Liver (tissue), 9 donors: Measurements from ENCODE around the gene OR2A5. TPM values are rescaled to one million over a fixed set of nuclear protein-coding genes. Genes with fewer than 3 reads are reported as not detected.

Experiments
- DNase-seq: peaks from one replicate; pipeline ENCODE4 v3.0.0-alpha.2; 2017; ENCODE audit warnings: low spot score
- H3K27ac ChIP-seq, 2 donors: one replicate each; pipeline ENCODE4 v1.7.0; 2013; ENCODE audit warnings: inconsistent platforms in 2 of 2, low read length in 2 of 2, control low read depth in 1 of 2, low read depth in 1 of 2, mild to moderate bottlenecking in 1 of 2
- H3K27me3 ChIP-seq, 4 donors: one replicate each; pipeline versions ENCODE4 v1.6.1 to v1.7.0; 2013; ENCODE audit warnings: low read length in 3 of 4, inconsistent platforms in 1 of 4, mild to moderate bottlenecking in 1 of 4, moderate library complexity in 1 of 4; ENCODE audit not compliant: control insufficient read depth in 4 of 4, insufficient read depth in 4 of 4
- H3K36me3 ChIP-seq, 4 donors: one replicate each; pipeline versions ENCODE4 v1.6.1 to v1.7.0; 2013; ENCODE audit warnings: low read length in 3 of 4, mild to moderate bottlenecking in 3 of 4, low read depth in 1 of 4, moderate library complexity in 1 of 4; ENCODE audit not compliant: control insufficient read depth in 4 of 4, insufficient read depth in 3 of 4
- H3K4me1 ChIP-seq, 4 donors: one replicate each; pipeline versions ENCODE4 v1.6.1 to v1.7.0; 2013; ENCODE audit warnings: low read length in 3 of 4, mild to moderate bottlenecking in 3 of 4, moderate library complexity in 1 of 4; ENCODE audit not compliant: control insufficient read depth in 4 of 4, insufficient read depth in 4 of 4
- H3K4me3 ChIP-seq, 3 donors: one replicate each; pipeline versions ENCODE4 v1.6.1 to v1.7.0; 2013; ENCODE audit warnings: low read length in 3 of 3, control low read depth in 1 of 3, low read depth in 1 of 3, mild to moderate bottlenecking in 1 of 3
- H3K9ac ChIP-seq, 2 donors: one replicate each; pipeline ENCODE4 v1.7.0; 2013; ENCODE audit warnings: low read length in 2 of 2, mild to moderate bottlenecking in 2 of 2, moderate library complexity in 2 of 2, control low read depth in 1 of 2, low read depth in 1 of 2
- H3K9me3 ChIP-seq, 4 donors: one replicate each; pipeline versions ENCODE4 v1.6.1 to v1.7.0; 2013; ENCODE audit warnings: low read length in 3 of 4; ENCODE audit not compliant: control insufficient read depth in 4 of 4
- ATF3 ChIP-seq: IDR thresholded peaks from 2 replicates; pipeline ENCODE4 v1.6.1; 2016; ENCODE audit warnings: antibody characterized with exemption
- CTCF ChIP-seq: fragments of 150-350 bp; IDR thresholded peaks from 2 replicates; pipeline ENCODE4 v1.5.1; 2017; ENCODE audit warnings: improper control_type of control experiment, low read depth, low read length; ENCODE audit not compliant: missing input control
- EGR1 ChIP-seq, 2 donors: IDR thresholded peaks; 2 replicates each; pipeline ENCODE4 v1.6.1; 2016 to 2018; ENCODE audit warnings: antibody characterized with exemption in 2 of 2, low read depth in 2 of 2
- FOXA1 ChIP-seq: IDR thresholded peaks from 2 replicates; pipeline ENCODE4 v1.6.1; 2016; ENCODE audit warnings: antibody characterized with exemption
- FOXA2 ChIP-seq: IDR thresholded peaks from 2 replicates; pipeline ENCODE4 v1.6.1; 2016; ENCODE audit warnings: antibody characterized with exemption
- GABPA ChIP-seq, 2 donors: IDR thresholded peaks in 1 of 2; conservative IDR thresholded peaks in 1 of 2; 2 replicates each; pipeline ENCODE4 v1.6.1; 2016; ENCODE audit warnings: antibody characterized with exemption in 2 of 2, mild to moderate bottlenecking in 1 of 2, moderate library complexity in 1 of 2
- HNF4A ChIP-seq, 2 donors: conservative IDR thresholded peaks; 2 replicates each; pipeline ENCODE4 v1.6.1; 2016; ENCODE audit warnings: antibody characterized with exemption in 2 of 2, mild to moderate bottlenecking in 2 of 2
- HNF4G ChIP-seq: IDR thresholded peaks from 2 replicates; pipeline ENCODE4 v1.6.1; 2016; ENCODE audit warnings: antibody characterized with exemption
- JUND ChIP-seq, 2 donors: IDR thresholded peaks; 2 replicates each; pipeline ENCODE4 v1.6.1; 2016; ENCODE audit warnings: antibody characterized with exemption in 2 of 2
- NR2F2 ChIP-seq: IDR thresholded peaks from 2 replicates; pipeline ENCODE4 v1.6.1; 2016; ENCODE audit warnings: antibody characterized with exemption
- RAD21 ChIP-seq, 2 donors: IDR thresholded peaks; 2 replicates each; pipeline ENCODE4 v1.6.1; 2016; ENCODE audit warnings: antibody characterized with exemption in 2 of 2, mild to moderate bottlenecking in 2 of 2
- REST ChIP-seq: IDR thresholded peaks from 2 replicates; pipeline ENCODE4 v1.6.1; 2016; ENCODE audit warnings: antibody characterized with exemption, mild to moderate bottlenecking
- RXRA ChIP-seq, 2 donors: IDR thresholded peaks; 2 replicates each; pipeline ENCODE4 v1.6.1; 2017 to 2018; ENCODE audit warnings: antibody characterized with exemption in 2 of 2, mild to moderate bottlenecking in 1 of 2
- SP1 ChIP-seq: IDR thresholded peaks from 2 replicates; pipeline ENCODE4 v1.6.1; 2018; ENCODE audit warnings: antibody characterized with exemption, mild to moderate bottlenecking
- TAF1 ChIP-seq: conservative IDR thresholded peaks from 2 replicates; pipeline ENCODE4 v1.6.1; 2016; ENCODE audit warnings: antibody characterized with exemption, mild to moderate bottlenecking
- YY1 ChIP-seq: IDR thresholded peaks from 2 replicates; pipeline ENCODE4 v1.6.1; 2016; ENCODE audit warnings: antibody characterized with exemption, mild to moderate bottlenecking
- polyA plus RNA-seq, 2 donors: library from polyadenylated mRNA; stranded (reverse) in 1 of 2; unstranded in 1 of 2; fragments of 200-250 nt in 1 of 2; fragments of >200 nt in 1 of 2; fragmentation: Nextera tagmentation in 1 of 2; extraction: Ambion mirVana in 1 of 2; gene quantifications; one replicate each; pipeline versions ENCODE4 v1.2.1 to v1.2.3, GENCODE V29; 2013 to 2015
- total RNA-seq, 2 donors: library from RNA; depleted of rRNA; stranded (reverse); fragments of >200 nt; gene quantifications; one replicate each; pipeline ENCODE4 v1.2.3, GENCODE V29; 2014
- TF ChIP-seq, protein P1 (sequence below): IDR thresholded peaks from 2 replicates; pipeline ENCODE4 v1.6.1; 2016; ENCODE audit warnings: antibody characterized with exemption
- TF ChIP-seq, protein P2 (sequence below): IDR thresholded peaks from 2 replicates; pipeline ENCODE4 v1.6.1; 2016; ENCODE audit warnings: antibody characterized with exemption
- donor health status: healthy.
- donor health status: healthy.
- donor health status: healthy.
- donor health status: healthy.
- donor health status: healthy.

Gene OR2A5
- total and polyA plus RNA-seq, 4 donors, result 0.28 TPM; not detected in 3

DNA sequence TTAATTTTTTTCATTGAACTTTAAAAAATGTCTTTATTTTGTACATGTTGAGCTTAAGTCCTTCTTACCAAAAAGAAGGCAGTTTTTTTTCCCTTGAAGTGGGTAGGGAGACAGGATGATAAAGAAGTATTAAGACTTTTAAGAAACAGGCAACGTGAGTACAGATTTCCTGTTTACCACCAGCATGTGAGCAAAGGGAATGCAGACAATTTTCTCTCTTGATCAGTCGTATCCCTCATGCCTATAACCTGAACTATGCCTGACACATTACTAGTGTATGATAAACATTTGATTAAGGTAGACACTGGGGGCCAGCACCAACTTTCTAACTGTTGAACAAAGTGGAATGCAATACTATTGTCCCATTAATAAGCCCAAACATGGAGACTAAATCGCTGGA lies 51.9 kb downstream of the OR2A5 start (continued):
- no peak for TF ChIP-seq CTCF

DNA sequence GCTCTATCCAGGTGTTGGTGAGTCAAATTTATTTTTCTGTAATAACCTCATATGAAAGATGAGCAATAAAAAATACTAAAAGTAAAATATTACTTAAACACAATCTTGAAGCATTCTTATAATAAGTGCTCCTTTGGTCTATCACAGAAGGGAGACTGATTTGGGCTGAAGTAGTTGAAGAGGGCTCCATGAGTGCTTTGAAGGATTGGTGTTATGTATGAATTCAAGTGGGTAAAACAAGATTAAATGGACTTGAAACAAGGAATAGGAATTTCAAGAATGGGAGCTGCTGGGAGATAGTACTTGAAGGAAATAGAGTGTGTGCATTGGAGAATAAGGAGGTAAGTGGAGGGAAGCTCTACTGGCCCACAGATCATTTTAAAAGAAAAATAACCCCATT lies 53.3 kb downstream of the OR2A5 start:
- Histone ChIP-seq H3K36me3 (no peaks in the 10 kb centered on the region), H3K4me3 (no peak overlapping the region), H3K9me3 (no peaks in the 10 kb centered on the region), H3K27me3 (no peaks in the 10 kb centered on the region), H3K4me1 (no peaks in the 10 kb centered on the region), H3K27ac (no peak overlapping the region), H3K9ac (no peak overlapping the region)
- DNase-seq, result no peak
- TF ChIP-seq YY1, result no peak
- TF ChIP-seq HNF4A (conservative IDR thresholded peaks at IDR 0.05), result no peak
- no peak for TF ChIP-seq SP1
- TF ChIP-seq RXRA (IDR thresholded peaks at IDR 0.05), result no peak
- TF ChIP-seq JUND (IDR thresholded peaks at IDR 0.05), result no peak
- no peak for TF ChIP-seq ATF3
- no peak for TF ChIP-seq CTCF
- TF ChIP-seq, protein P1, sequence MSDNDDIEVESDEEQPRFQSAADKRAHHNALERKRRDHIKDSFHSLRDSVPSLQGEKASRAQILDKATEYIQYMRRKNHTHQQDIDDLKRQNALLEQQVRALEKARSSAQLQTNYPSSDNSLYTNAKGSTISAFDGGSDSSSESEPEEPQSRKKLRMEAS, result no peak
- no peak for TF ChIP-seq TAF1
- TF ChIP-seq HNF4G, result no peak
- TF ChIP-seq GABPA (IDR thresholded peaks at IDR 0.05 in 1 of 2, conservative IDR thresholded peaks at IDR 0.05 in 1 of 2), result no peak
- TF ChIP-seq RAD21 (IDR thresholded peaks at IDR 0.05), result no peak
- no peak for TF ChIP-seq FOXA1
- TF ChIP-seq, protein P2, sequence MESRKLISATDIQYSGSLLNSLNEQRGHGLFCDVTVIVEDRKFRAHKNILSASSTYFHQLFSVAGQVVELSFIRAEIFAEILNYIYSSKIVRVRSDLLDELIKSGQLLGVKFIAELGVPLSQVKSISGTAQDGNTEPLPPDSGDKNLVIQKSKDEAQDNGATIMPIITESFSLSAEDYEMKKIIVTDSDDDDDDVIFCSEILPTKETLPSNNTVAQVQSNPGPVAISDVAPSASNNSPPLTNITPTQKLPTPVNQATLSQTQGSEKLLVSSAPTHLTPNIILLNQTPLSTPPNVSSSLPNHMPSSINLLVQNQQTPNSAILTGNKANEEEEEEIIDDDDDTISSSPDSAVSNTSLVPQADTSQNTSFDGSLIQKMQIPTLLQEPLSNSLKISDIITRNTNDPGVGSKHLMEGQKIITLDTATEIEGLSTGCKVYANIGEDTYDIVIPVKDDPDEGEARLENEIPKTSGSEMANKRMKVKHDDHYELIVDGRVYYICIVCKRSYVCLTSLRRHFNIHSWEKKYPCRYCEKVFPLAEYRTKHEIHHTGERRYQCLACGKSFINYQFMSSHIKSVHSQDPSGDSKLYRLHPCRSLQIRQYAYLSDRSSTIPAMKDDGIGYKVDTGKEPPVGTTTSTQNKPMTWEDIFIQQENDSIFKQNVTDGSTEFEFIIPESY, result no peak
- no peak for TF ChIP-seq NR2F2
- TF ChIP-seq EGR1 (IDR thresholded peaks at IDR 0.05; ENCODE audit: low read depth in 2 of 2), result no peak
- TF ChIP-seq FOXA2, result no peak
- TF ChIP-seq REST, result no peak
